CD4-positive, alpha-beta T cell treated with Interleukin-15 for 4 hours (primary cell): ENCODE data around the gene ZNF558.
"Not testable (repeated sequence)": the region's sequence is repeated elsewhere in the genome, so short reads cannot be mapped to it uniquely, and the experiment has no call there.

ENCODE experiments used
- DNase-seq: peaks from one replicate; pipeline ENCODE4 v3.0.0-alpha.2; 2020; ENCODE audit warnings: low spot score

ZNF558 gene

DNA sequence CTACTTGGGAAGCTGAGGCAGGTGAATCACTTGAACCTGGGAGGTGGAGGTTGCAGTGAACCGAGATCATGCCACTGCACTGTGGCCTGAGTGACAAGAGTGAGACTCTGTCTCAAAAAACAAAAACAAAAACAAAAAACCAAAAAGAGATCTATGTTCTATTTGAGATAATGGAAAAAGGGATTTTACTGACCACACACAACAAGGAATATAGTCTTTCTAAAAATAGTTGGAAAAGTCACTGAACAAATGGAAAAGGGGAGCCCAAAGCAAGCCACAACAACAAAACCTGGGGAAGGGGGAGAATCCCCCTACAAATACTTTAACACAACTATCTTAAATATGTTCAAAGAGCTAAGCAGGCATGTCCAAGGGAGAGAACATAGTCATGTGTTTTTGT lies 37.3 kb downstream of the ZNF558 start:
- DNase-seq: no peak

DNA sequence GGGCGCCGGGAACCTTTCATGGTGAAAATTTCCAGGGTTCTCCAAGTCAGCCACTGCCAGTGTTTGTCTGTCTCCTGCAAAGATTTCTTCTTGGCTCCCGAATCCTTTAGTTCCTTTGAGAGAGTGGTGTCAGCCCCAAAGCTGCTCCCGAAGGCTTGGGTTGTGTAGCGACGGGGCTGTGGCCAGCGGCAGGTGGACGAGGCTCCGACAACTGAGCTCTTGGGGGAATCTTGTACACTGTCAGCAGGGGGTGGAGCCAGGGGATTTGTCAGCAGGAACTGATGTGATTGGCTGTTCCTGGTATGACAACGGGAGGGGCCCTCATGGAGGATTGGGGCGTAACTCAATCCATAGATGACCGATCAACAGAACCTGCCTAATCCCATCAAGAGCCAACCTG lies 58.5 kb downstream of the ZNF558 start:
- DNase-seq: not testable (repeated sequence)

DNA sequence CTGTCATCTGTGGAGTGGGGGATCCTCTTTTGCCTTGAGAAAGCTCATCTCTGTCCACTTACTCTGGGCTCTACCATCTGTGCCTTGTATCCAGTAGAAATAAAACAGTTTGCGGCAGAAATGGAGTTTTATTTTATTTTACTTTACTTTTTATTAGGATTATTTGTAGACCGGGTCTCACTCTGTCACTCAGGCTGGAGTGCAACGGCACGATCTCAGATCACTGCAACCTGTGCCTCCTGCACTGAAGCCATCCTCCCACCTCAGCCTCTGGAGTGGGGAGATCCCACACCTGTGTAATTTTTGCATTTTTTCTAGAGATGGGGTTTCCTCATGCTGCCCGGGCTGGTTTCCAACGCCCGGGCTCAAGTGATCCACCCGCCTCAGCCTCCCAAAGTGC lies 62.8 kb downstream of the ZNF558 start:
- not testable (repeated sequence) for DNase-seq

DNA sequence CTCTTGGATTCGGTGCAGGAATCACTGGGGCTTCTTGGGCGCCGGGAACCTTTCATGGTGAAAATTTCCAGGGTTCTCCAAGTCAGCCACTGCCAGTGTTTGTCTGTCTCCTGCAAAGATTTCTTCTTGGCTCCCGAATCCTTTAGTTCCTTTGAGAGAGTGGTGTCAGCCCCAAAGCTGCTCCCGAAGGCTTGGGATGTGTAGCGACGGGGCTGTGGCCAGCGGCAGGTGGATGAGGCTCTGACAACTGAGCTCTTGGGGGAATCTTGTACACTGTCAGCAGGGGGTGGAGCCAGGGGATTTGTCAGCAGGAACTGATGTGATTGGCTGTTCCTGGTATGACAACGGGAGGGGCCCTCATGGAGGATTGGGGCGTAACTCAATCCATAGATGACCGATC lies 64.8 kb downstream of the ZNF558 start:
- not testable (repeated sequence) for DNase-seq
